Measurements from ENCODE around the gene TTC39C. TPM values are rescaled to one million over a fixed set of nuclear protein-coding genes. Genes with fewer than 3 reads are reported as not detected.

Gene TTC39C
- total RNA-seq, 1 donor from 2014 or later: 12.8 TPM

DNA sequence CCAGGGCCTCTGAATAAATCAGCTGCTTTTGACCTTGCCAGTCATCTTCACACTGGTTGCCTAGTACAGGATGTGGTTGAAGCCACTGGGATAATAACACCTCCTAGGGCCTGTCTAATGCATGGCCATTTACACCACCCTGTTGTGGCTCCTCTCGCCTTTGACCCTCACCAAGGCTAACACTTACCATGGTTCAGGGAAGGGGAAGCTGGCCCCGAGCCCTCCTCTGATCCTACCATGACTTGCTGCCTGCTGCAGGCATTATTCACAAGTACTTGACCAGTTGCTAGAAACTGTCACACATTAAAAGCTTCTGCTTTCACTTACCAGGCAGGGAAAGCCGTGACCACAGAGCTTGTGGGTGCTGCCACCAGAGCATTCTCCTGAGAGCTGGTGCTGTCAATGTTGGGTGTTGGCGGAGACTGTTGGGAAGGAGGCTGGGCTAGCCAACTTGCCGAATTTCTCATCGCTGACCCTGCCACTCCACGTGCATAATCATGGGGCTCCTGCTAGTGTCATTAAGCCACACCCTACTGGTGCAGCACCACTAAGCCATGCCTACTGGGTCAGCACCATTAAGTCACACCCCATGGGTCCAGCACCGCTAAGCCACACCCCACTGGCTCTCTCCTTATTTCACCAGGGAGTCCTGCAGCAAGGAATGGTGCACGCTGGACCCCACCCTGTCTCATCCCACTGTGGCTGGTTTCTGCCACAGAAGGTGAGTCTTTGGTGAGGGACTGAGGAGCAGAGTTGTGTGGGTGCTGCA is 47.0 kb upstream of the TTC39C start:
- H3K27ac Mint-ChIP-seq (ENCODE audit: unreplicated experiment): no peak overlapping the region
- Histone ChIP-seq H3K36me3 (ENCODE audit: insufficient read depth, low read length) (no peaks in the 10 kb centered on the region), H3K4me3 (ENCODE audit: insufficient read depth, low read depth, low read length) (no peak overlapping the region), H3K27me3 (ENCODE audit: insufficient read depth, low read length) (no peaks in the 10 kb centered on the region), H2AFZ (ENCODE audit: low read depth, low read length) (no peak overlapping the region), H3K4me1 (ENCODE audit: insufficient read depth, low read length) (no peaks in the 10 kb centered on the region), H3K27ac (ENCODE audit: low read depth, low read length) (no peak overlapping the region), H3K9ac (ENCODE audit: low read length) (no peak overlapping the region), H3K79me2 (ENCODE audit: insufficient read depth, low read length) (no peaks in the 10 kb centered on the region), H3K9me3 (ENCODE audit: insufficient read depth, low read depth, low read length) (no peaks in the 10 kb centered on the region), H3K4me2 (ENCODE audit: low read length) (no peak overlapping the region), H4K20me1 (ENCODE audit: insufficient read depth, low read length) (no peaks in the 10 kb centered on the region)
- peaks cover 3% of the 10 kb centered on the region for H3K9me3 Mint-ChIP-seq (ENCODE audit: unreplicated experiment)
- FAIRE-seq: no peak
- no peak for DNase-seq (ENCODE audit: low read depth)
- no peak overlapping the region for H3K4me3 Mint-ChIP-seq (ENCODE audit: unreplicated experiment)
- H3K36me3 Mint-ChIP-seq (ENCODE audit: low read depth, unreplicated experiment): no peaks in the 10 kb centered on the region
- no peak for TF ChIP-seq EZH2 (IDR thresholded peaks at IDR 0.05; ENCODE audit: insufficient read depth, low read length)
- no peak for TF ChIP-seq CTCF (IDR thresholded peaks at IDR 0.05; ENCODE audit: insufficient read depth, low read depth, low read length)
- peaks cover 26% of the 10 kb centered on the region for H3K27me3 Mint-ChIP-seq (ENCODE audit: low read depth, unreplicated experiment)
- H3K4me1 Mint-ChIP-seq (ENCODE audit: low read depth, unreplicated experiment): peaks cover 7% of the 10 kb centered on the region

GRCh38 chr18:23968638-23969604 is 45.6 kb upstream of the TTC39C start:
- H3K4me3 ChIP-seq (ENCODE audit: insufficient read depth, low read depth, low read length): no peak overlapping the region
- no peaks in the 10 kb centered on the region for H3K36me3 ChIP-seq (ENCODE audit: insufficient read depth, low read length)
- DNase-seq (ENCODE audit: low read depth) (no peak), FAIRE-seq (no peak)
- H3K4me2 ChIP-seq (ENCODE audit: low read length): no peak overlapping the region
- TF ChIP-seq CTCF (IDR thresholded peaks at IDR 0.05; ENCODE audit: insufficient read depth, low read depth, low read length) (no peak), EZH2 (IDR thresholded peaks at IDR 0.05; ENCODE audit: insufficient read depth, low read length) (no peak)
- no peak overlapping the region for H3K27ac Mint-ChIP-seq (ENCODE audit: unreplicated experiment)
- H3K9me3 ChIP-seq (ENCODE audit: insufficient read depth, low read depth, low read length): no peaks in the 10 kb centered on the region
- no peak overlapping the region for H3K4me3 Mint-ChIP-seq (ENCODE audit: unreplicated experiment)
- H2AFZ ChIP-seq (ENCODE audit: low read depth, low read length): no peak overlapping the region
- H3K9ac ChIP-seq (ENCODE audit: low read length): no peak overlapping the region
- no peaks in the 10 kb centered on the region for H3K36me3 Mint-ChIP-seq (ENCODE audit: low read depth, unreplicated experiment)
- no peaks in the 10 kb centered on the region for H3K4me1 ChIP-seq (ENCODE audit: insufficient read depth, low read length)
- peaks cover 8% of the 10 kb centered on the region for H3K4me1 Mint-ChIP-seq (ENCODE audit: low read depth, unreplicated experiment)
- H4K20me1 ChIP-seq (ENCODE audit: insufficient read depth, low read length): no peaks in the 10 kb centered on the region
- no peaks in the 10 kb centered on the region for H3K79me2 ChIP-seq (ENCODE audit: insufficient read depth, low read length)
- peaks cover 26% of the 10 kb centered on the region for H3K27me3 Mint-ChIP-seq (ENCODE audit: low read depth, unreplicated experiment)
- no peaks in the 10 kb centered on the region for H3K27me3 ChIP-seq (ENCODE audit: insufficient read depth, low read length)
- H3K9me3 Mint-ChIP-seq (ENCODE audit: unreplicated experiment): peaks cover 3% of the 10 kb centered on the region
- no peak overlapping the region for H3K27ac ChIP-seq (ENCODE audit: low read depth, low read length)

Measured in astrocyte (in vitro differentiated cells and primary cell).